Cardiac fibroblast (primary cell): ENCODE measurements around the gene PPFIA2.

Experiments
- DNase-seq, 2 donors: peaks; one replicate each; pipeline versions ENCODE4 v3.0.0 to v3.0.0-alpha.2; 2010; ENCODE audit warnings: low read depth in 2 of 2
- H3K4me3 ChIP-seq, 2 donors: replicated peaks in 1 of 2; 1 replicate in 1 of 2; 2 replicates in 1 of 2; pipeline ENCODE4 v1.5.1; 2011; ENCODE audit warnings: low read depth in 2 of 2, low read length in 2 of 2, mild to moderate bottlenecking in 2 of 2, moderate library complexity in 1 of 2
- TF ChIP-seq, protein P1 (sequence below): IDR thresholded peaks from one replicate; pipeline ENCODE4 v1.5.1; 2011; ENCODE audit warnings: low read depth, mild to moderate bottlenecking, low read length, inconsistent platforms

The PPFIA2 gene

GRCh38 chr12:81245907-81246570, 513.1 kb downstream of the PPFIA2 start:
- TF ChIP-seq, protein P1, sequence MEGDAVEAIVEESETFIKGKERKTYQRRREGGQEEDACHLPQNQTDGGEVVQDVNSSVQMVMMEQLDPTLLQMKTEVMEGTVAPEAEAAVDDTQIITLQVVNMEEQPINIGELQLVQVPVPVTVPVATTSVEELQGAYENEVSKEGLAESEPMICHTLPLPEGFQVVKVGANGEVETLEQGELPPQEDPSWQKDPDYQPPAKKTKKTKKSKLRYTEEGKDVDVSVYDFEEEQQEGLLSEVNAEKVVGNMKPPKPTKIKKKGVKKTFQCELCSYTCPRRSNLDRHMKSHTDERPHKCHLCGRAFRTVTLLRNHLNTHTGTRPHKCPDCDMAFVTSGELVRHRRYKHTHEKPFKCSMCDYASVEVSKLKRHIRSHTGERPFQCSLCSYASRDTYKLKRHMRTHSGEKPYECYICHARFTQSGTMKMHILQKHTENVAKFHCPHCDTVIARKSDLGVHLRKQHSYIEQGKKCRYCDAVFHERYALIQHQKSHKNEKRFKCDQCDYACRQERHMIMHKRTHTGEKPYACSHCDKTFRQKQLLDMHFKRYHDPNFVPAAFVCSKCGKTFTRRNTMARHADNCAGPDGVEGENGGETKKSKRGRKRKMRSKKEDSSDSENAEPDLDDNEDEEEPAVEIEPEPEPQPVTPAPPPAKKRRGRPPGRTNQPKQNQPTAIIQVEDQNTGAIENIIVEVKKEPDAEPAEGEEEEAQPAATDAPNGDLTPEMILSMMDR, result no peak
- no peak for DNase-seq
- no peak overlapping the region for H3K4me3 ChIP-seq

GRCh38 chr12:81245458-81245857, 513.7 kb downstream of the PPFIA2 start:
- H3K4me3 ChIP-seq, result no peak overlapping the region
- DNase-seq, result peak in 1 of 2 donors; percentile 3
- TF ChIP-seq, protein P1, result no peak

DNA sequence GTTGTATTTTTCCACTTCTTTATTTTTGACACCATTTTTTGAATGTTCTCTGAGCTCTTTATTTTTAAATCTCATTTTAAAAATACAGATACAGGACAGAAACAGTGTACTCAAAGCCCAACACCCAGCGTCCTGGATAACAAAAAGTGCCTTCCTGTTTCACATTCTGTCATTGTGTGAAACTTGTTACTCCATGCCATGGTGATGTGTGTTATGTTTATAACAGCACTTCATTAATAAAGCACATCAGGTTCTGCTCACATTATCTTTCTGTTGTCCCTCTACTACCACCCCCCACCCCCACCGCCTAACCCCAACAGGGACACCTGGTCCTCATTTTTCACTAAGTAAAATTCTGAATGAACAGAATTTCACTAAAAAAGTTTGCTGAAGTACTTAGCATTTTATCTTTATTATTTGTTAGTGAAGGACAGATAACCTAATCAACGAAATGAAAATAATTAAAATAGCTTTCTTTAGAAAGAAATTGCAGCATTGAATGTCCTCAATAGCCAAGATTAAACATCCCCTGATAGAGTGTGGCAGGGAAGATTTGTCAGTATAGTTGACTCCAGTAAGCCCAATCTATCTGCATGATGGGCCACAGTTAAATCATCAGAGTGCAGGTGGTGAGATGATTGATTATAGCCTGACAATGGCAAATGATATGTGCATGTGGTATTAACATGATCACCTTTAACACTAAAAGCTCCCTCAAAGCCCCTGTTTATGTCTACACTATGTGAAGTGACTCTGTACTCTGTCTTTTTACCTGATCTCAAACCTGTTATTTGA, 527.4 kb downstream of the PPFIA2 start:
- TF ChIP-seq, protein P1, result no peak
- no peak for DNase-seq
- no peak overlapping the region for H3K4me3 ChIP-seq

DNA sequence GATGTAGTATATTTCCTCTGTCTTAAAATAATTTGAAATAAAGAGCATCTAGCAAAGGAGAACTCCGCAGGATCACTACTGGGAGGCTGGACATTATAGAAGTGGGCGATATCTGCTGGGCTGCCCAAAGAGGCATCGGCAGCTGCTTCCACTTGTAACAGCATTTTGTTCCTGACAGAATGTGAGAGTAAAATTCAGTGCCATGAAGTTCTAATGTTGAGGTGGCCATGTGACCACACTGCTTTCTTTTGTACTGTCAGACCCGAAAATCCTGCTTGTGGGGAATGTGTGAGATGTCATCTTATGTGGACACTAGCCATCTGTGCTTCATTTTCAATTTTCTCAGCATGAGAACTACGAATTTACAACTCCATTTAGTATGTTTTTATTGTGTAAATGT, 529.4 kb downstream of the PPFIA2 start:
- DNase-seq, result no peak
- TF ChIP-seq, protein P1, result no peak
- H3K4me3 ChIP-seq, result no peak overlapping the region

DNA sequence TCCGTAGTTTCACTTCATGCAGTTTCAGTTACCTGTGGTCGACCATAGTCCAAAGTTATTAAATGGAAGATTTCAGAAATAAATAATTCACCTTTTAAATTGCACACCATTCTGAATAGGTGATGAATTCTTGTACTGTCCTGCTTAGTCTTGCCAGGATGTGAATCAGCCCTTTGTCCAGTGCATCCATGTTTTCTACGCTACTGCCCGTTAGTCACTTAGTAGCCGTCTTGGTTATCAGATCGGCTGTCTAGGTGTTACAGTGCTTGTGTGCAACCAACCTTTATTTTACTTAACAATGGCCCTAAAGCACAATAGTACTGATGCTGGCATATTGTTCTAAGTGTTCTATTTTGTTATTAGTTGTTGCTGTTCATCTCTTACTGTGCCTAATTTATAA, 534.5 kb downstream of the PPFIA2 start:
- DNase-seq, result peak in 1 of 2 donors; percentile 18
- H3K4me3 ChIP-seq, result no peak overlapping the region
- TF ChIP-seq, protein P1, result no peak

GRCh38 chr12:81222846-81223592, 536.1 kb downstream of the PPFIA2 start:
- H3K4me3 ChIP-seq, result no peak overlapping the region
- TF ChIP-seq, protein P1, result no peak
- DNase-seq, result no peak
